Mammary epithelial cell (primary cell): Measurements from ENCODE around the gene MMAB.

Experiments
- EZH2 ChIP-seq: IDR thresholded peaks from 2 replicates; pipeline ENCODE4 v1.6.1; 2012; ENCODE audit warnings: low read length, inconsistent platforms, borderline replicate concordance
- TF ChIP-seq, protein P1 (sequence below), 2 donors: IDR thresholded peaks in 1 of 2; conservative IDR thresholded peaks in 1 of 2; 2 replicates each; pipeline ENCODE4 v1.5.1; 2011 to 2012; ENCODE audit warnings: inconsistent platforms in 2 of 2, low read length in 2 of 2, mild to moderate bottlenecking in 2 of 2, control low read depth in 1 of 2, low read depth in 1 of 2; ENCODE audit not compliant: insufficient read depth in 1 of 2; ENCODE audit errors: extremely low read depth in 1 of 2

DNA sequence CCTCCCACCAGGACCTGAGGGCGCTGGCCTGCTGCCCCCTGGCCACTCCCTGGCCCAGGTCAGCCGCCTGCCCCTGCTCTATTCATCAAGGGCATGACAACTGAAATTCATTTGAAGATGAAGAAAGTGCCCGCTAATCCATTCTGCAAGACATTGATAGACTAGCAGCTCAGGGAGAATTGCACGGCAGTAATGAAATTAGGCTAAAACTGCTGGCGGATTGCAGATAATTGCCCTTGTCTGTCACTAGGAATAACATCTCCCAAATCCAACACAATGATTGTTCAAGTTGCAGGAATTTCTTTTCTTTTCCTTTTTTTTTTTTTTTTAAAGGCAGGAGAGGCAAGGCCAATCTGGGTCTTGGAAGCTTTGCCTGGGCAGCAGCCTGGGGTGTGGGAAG lies 44.8 kb upstream of the MMAB start:
- TF ChIP-seq, protein P1, sequence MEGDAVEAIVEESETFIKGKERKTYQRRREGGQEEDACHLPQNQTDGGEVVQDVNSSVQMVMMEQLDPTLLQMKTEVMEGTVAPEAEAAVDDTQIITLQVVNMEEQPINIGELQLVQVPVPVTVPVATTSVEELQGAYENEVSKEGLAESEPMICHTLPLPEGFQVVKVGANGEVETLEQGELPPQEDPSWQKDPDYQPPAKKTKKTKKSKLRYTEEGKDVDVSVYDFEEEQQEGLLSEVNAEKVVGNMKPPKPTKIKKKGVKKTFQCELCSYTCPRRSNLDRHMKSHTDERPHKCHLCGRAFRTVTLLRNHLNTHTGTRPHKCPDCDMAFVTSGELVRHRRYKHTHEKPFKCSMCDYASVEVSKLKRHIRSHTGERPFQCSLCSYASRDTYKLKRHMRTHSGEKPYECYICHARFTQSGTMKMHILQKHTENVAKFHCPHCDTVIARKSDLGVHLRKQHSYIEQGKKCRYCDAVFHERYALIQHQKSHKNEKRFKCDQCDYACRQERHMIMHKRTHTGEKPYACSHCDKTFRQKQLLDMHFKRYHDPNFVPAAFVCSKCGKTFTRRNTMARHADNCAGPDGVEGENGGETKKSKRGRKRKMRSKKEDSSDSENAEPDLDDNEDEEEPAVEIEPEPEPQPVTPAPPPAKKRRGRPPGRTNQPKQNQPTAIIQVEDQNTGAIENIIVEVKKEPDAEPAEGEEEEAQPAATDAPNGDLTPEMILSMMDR (conservative IDR thresholded peaks at IDR 0.05 in 1 of 2, IDR thresholded peaks at IDR 0.05 in 1 of 2; ENCODE audit: extremely low read depth in 1 of 2, insufficient read depth in 1 of 2, low read depth in 1 of 2, low read length in 2 of 2) = no peak
- TF ChIP-seq EZH2 = no peak
